VCaP (cell line): ENCODE data around the gene MOB3C.

Experiments used
- H3K27ac ChIP-seq: fragments of 450-650 bp; 2 replicates; pipeline ENCODE4 v1.5.1; 2017
- CTCF ChIP-seq: fragments of 450-650 bp; conservative IDR thresholded peaks from 2 replicates; pipeline ENCODE4 v1.5.1; 2017; ENCODE audit warnings: mild to moderate bottlenecking, moderate library complexity

Gene MOB3C

GRCh38 chr1:46635205-46635604, 18.6 kb upstream of the MOB3C start:
- H3K27ac ChIP-seq: no peak overlapping the region
- TF ChIP-seq CTCF: no peak

DNA sequence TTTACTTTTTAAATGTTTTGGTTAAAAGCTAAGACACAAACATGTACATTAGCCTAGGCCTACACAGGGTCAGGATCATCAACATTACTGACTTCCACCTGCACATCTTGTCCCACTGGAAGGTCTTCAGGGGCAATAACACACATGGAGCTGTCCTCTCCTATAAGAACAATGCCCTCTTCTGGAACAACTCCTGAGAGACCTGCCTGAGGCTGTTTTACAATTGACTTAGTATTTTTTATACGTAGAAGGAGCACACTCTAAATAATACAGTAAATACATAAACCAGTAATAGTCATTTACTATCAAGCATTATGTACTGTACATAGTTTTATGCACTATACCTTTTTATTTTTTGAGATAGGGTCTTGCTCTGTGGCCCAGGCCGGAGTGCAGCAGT, 14.1 kb upstream of the MOB3C start:
- TF ChIP-seq CTCF: no peak
- no peak overlapping the region for H3K27ac ChIP-seq

DNA sequence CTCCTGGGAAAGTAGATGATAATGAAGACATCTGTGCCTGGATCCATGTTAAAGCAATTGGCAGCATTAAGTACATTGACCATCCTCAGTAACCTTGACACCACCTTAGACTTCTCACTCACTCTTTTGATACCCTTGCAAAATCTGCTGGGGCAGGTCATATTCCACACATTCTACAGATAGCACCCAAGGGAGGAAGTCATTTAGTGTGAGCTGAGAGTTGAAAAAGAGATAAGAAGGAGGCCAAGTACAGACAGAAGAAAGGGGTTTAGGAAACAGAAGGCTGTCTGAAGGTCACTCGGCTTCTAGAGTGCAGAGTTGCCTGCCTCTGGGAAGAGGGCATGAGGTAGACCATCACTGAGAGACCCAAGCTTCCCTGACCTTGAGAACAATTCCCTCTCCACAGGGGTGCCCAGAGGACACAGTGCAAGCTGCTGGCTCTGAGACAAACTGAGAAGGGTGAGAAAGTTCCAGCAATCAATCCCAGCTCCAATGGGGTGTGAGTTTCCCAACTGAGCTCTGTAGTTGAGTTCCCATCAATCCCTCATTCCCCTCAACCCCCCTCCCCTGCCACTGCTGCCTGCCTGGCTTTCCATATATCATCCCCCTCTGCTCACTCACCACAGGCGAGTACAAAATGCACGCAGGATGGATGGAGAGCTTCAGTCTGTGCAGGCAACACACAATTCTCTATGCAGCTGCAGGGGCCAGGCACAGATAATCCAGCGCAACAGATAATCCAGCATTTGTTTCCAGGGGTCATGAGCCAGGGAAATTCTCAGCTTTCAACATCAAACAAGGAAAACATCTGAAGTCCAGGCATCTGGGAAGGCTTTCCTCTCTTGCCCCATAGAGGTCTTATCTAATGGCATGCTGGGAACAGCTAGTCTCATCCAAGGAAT, 7.4 kb upstream of the MOB3C start:
- H3K27ac ChIP-seq: no peak overlapping the region
- no peak for TF ChIP-seq CTCF

GRCh38 chr1:46622344-46622743, 5.7 kb upstream of the MOB3C start:
- TF ChIP-seq CTCF: peak; percentile 81
- H3K27ac ChIP-seq: no peak overlapping the region

DNA sequence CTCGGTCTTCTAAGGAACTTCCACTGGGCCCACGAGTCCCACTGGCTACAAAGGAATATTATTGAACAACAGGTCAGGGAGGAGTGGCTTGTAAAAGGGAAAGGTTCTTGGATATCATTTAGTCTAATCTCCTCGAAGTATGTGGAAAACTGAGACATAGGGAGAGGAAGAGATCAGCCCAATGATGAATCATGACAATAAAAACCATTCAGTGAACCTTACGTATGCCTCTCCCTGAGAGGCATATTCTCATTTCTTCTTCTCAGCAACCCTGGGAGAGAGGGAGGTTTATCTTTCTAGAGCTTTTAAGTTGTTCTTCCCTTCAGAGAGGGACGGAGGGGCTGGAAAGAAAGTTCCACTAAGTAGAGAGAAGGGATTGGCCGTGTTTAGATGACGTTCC, 5.3 kb upstream of the MOB3C start:
- no peak overlapping the region for H3K27ac ChIP-seq
- TF ChIP-seq CTCF: no peak

DNA sequence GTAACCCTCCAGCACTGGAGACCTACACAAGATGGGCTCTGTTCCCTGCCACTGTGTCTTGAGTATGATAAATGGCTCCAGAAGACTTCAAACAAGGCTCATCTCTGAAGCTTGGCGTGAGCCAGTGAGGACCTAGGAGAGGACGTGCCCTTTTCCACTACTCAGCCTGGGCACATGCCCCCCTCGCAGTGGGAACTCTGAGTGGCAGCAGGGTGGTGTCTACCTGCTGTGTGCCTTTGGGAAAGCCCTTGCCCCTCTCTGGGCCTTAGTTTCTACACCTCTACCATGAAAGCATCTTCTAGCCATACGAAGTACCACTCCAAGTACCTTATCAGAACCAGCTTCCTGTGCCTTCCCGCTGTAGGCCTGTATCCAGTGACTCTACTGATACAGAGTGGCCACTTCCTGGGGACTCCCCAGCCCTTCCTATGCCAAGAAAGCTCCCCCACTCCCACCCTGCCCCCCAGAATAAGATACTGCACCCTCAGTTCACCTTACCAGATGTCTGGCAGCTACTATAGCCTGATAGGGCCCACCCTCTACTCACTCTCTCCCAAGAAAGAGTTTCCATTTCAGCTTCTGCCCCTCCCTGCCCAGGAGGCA, 3.1 kb upstream of the MOB3C start:
- TF ChIP-seq CTCF: no peak
- no peak overlapping the region for H3K27ac ChIP-seq

GRCh38 chr1:46618754-46619415, 2.3 kb upstream of the MOB3C start:
- TF ChIP-seq CTCF: no peak
- H3K27ac ChIP-seq: no peak overlapping the region
